HepG2 (cell line): ENCODE results near the gene RAC3. TPM values are rescaled to one million over a fixed set of nuclear protein-coding genes. Genes with fewer than 3 reads are reported as not detected.

Experiments used
- ATAD3A ChIP-seq: sonication (generic); formaldehyde crosslinking; IDR thresholded peaks from 2 replicates; pipeline ENCODE4 v1.4.0; 2020; ENCODE audit warnings: missing genetic modification reagents
- BCL6 ChIP-seq: IDR thresholded peaks from 2 replicates; pipeline ENCODE4 v1.6.1; 2016; ENCODE audit warnings: missing genetic modification reagents, missing compliant biosample characterization
- CBX2 ChIP-seq, 2 experiments: fragments of 200-600 bp in 1 of 2; sonication (generic); formaldehyde crosslinking in 1 of 2; IDR thresholded peaks; 2 replicates each; pipeline versions ENCODE4 v1.7.0 to v1.8.1; 2018 to 2022; ENCODE audit warnings: low read depth in 2 of 2, low read length in 1 of 2, mild to moderate bottlenecking in 1 of 2, missing genetic modification reagents in 1 of 2
- ELF1 ChIP-seq: sonication (generic); formaldehyde crosslinking; IDR thresholded peaks from 2 replicates; pipeline ENCODE4 v1.4.0; 2020; ENCODE audit warnings: missing genetic modification reagents
- GABPA ChIP-seq, 2 experiments: IDR thresholded peaks; 2 replicates each; pipeline ENCODE4 v1.6.1; 2011 to 2016; ENCODE audit warnings: low read depth in 2 of 2, low read length in 1 of 2, missing biosample characterization in 1 of 2, missing genetic modification characterization in 1 of 2
- GABPB1 ChIP-seq: IDR thresholded peaks from 2 replicates; pipeline ENCODE4 v1.6.1; 2016; ENCODE audit warnings: mild to moderate bottlenecking, missing genetic modification reagents, moderate library complexity, missing compliant biosample characterization
- GFI1 ChIP-seq: sonication (generic); formaldehyde crosslinking; IDR thresholded peaks from 2 replicates; pipeline ENCODE4 v1.5.0; 2020; ENCODE audit warnings: missing genetic modification reagents, mild to moderate bottlenecking, borderline replicate concordance
- HNF4A ChIP-seq: sonication (generic); formaldehyde crosslinking; IDR thresholded peaks from 2 replicates; pipeline ENCODE4 v1.4.0; 2020; ENCODE audit warnings: missing genetic modification reagents
- MIER2 ChIP-seq: IDR thresholded peaks from 2 replicates; pipeline ENCODE4 v1.6.1; 2016; ENCODE audit warnings: missing biosample characterization, missing genetic modification reagents
- MXD4 ChIP-seq: IDR thresholded peaks from 2 replicates; pipeline ENCODE4 v1.6.1; 2016; ENCODE audit warnings: mild to moderate bottlenecking, missing biosample characterization, missing genetic modification reagents
- TBL1XR1 ChIP-seq: fragments of 150-350 bp; IDR thresholded peaks from 2 replicates; pipeline ENCODE4 v1.6.1; 2014; ENCODE audit warnings: borderline replicate concordance, low read length; ENCODE audit not compliant: partially characterized antibody
- THYN1 ChIP-seq: sonication (generic); formaldehyde crosslinking; IDR thresholded peaks from 2 replicates; pipeline ENCODE4 v1.8.1; 2023; ENCODE audit warnings: low read depth, mild to moderate bottlenecking, moderate library complexity, missing genetic modification reagents, borderline replicate concordance
- ZNF232 ChIP-seq: sonication (generic); formaldehyde crosslinking; IDR thresholded peaks from 2 replicates; pipeline ENCODE4 v1.4.0; 2020; ENCODE audit warnings: missing genetic modification reagents, borderline replicate concordance
- ZNF282 ChIP-seq: fragments of 450-650 bp; IDR thresholded peaks from 2 replicates; pipeline ENCODE4 v1.6.1; 2018; ENCODE audit not compliant: partially characterized antibody
- ZNF30 ChIP-seq: sonication (generic); formaldehyde crosslinking; IDR thresholded peaks from 2 replicates; pipeline ENCODE4 v1.5.0; 2020; ENCODE audit warnings: mild to moderate bottlenecking, missing genetic modification reagents
- ZNF629 ChIP-seq: sonication (generic); formaldehyde crosslinking; conservative IDR thresholded peaks from 2 replicates; pipeline ENCODE4 v1.5.0; 2020; ENCODE audit warnings: missing genetic modification reagents
- ZSCAN9 ChIP-seq: IDR thresholded peaks from 2 replicates; pipeline ENCODE4 v1.6.1; 2016; ENCODE audit warnings: borderline replicate concordance
- polyA plus RNA-seq, 8 experiments: library from polyadenylated mRNA; depleted of rRNA in 3 of 8; stranded (reverse) in 7 of 8; unstranded in 1 of 8; fragments of >200 nt; fragmentation: Illumina TruSeq in 4 of 8; extraction: Trizol in 4 of 8; gene quantifications; 2 replicates each; pipeline versions ENCODE4 v1.2.1 to v1.2.3, GENCODE V29; 2011 to 2016; ENCODE audit warnings: low read depth in 4 of 8, missing spikeins in 1 of 8, mixed read lengths in 1 of 8; ENCODE audit not compliant: insufficient read depth in 1 of 8
- total RNA-seq, 5 experiments: library from RNA; depleted of rRNA; stranded (reverse); fragments of >200 nt; fragmentation: Illumina TruSeq; extraction: Trizol; gene quantifications; 2 replicates each; pipeline ENCODE4 v1.2.3, GENCODE V29; 2016; ENCODE audit warnings: low read depth in 1 of 5
- TF ChIP-seq, protein P1 (sequence below): sonication (generic); formaldehyde crosslinking; IDR thresholded peaks from 2 replicates; pipeline ENCODE4 v1.4.0; 2020; ENCODE audit warnings: missing genetic modification reagents, borderline replicate concordance
- TF ChIP-seq, protein P2 (sequence below): sonication (generic); formaldehyde crosslinking; IDR thresholded peaks from 2 replicates; pipeline ENCODE4 v1.4.0; 2020; ENCODE audit warnings: mild to moderate bottlenecking, low read depth, missing genetic modification reagents
- TF ChIP-seq, protein P3 (sequence below): sonication (generic); formaldehyde crosslinking; IDR thresholded peaks from 2 replicates; pipeline ENCODE4 v1.8.0; 2022; ENCODE audit warnings: low read depth, missing genetic modification reagents
- TF ChIP-seq, protein P4 (sequence below): sonication (generic); formaldehyde crosslinking; IDR thresholded peaks from 2 replicates; pipeline ENCODE4 v1.4.0; 2020; ENCODE audit warnings: missing genetic modification reagents

RAC3 gene
- total and polyA plus RNA-seq, 2 of the 13 experiments (the other 11 are each of a cell fraction or from before 2014, with no cell fraction given) = 10.5 to 21.3 TPM

DNA sequence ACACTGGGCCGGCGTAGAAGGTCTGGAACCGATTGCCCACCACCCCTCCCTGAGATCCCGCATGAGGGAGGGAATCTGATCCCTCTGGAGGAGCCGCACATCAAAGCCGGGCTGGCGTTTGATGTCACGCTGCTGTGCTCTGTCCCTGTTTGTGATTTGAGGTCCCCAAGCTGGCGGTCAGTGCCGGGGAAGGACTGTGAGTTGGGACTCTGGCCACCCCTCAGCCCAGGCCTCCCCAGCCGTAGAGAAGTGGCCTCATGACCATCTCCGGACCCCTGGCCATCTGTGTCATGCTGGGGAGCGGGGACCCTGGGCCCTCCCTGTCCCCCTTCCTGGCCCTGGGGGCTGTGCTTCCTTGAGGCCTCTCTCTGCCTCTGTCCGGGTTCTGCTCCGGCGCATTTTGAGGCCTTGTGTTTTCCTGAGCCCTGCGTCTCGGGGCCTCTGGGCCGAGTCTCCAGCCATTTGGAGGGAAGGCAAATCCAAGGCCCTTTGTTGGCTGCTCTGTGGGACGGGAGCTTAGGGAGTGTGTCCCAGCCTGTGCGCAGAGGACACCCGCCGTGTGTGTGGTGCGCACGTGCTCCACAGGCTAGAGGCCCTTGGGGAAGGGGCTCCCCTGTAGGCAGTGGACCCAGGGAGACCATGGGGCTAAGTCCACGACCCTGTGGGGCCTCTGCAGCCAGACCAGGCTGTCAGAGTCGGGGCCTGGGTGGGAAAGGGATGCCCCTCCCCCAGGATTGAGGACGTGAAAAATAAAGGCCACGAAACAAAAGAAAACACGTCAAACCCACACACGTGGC, 39.0 kb upstream of the RAC3 start (continued):
- TF ChIP-seq MIER2 (CRISPR knock-in tag) (peak; percentile 20; the same call in 1 of the 2 replicates), HNF4A (CRISPR knock-in tag) (peak; percentile 99), GFI1 (CRISPR knock-in tag) (peak; percentile 76), BCL6 (CRISPR knock-in tag) (peak; percentile 83), TBL1XR1 (no peak), ZNF282 (no peak), CBX2 (IDR thresholded peaks at IDR 0.05; ENCODE audit: low read depth, low read length) (no peak), CBX2 (CRISPR knock-in tag; IDR thresholded peaks at IDR 0.05; ENCODE audit: low read depth) (peak; percentile 91; the same call in 1 of the 2 replicates), ELF1 (CRISPR knock-in tag) (peak; percentile 54; the same call in 1 of the 2 replicates), GABPB1 (peak; percentile 73), ATAD3A (CRISPR knock-in tag) (no peak), ZNF232 (CRISPR knock-in tag) (peak; percentile 97), ZNF30 (no peak; the same call in 1 of the 2 replicates), MXD4 (peak; percentile 92; the same call in 1 of the 2 replicates), THYN1 (CRISPR knock-in tag) (no peak), ZNF629 (CRISPR knock-in tag) (peak; percentile 61), ZSCAN9 (CRISPR knock-in tag) (peak; percentile 95), GABPA (IDR thresholded peaks at IDR 0.05; ENCODE audit: low read depth, low read length) (no peak), GABPA (CRISPR knock-in tag; IDR thresholded peaks at IDR 0.05; ENCODE audit: low read depth) (0 out of 2 replicates have a peak, but pooled peaks have one; percentile 7)
- TF ChIP-seq, protein P1, sequence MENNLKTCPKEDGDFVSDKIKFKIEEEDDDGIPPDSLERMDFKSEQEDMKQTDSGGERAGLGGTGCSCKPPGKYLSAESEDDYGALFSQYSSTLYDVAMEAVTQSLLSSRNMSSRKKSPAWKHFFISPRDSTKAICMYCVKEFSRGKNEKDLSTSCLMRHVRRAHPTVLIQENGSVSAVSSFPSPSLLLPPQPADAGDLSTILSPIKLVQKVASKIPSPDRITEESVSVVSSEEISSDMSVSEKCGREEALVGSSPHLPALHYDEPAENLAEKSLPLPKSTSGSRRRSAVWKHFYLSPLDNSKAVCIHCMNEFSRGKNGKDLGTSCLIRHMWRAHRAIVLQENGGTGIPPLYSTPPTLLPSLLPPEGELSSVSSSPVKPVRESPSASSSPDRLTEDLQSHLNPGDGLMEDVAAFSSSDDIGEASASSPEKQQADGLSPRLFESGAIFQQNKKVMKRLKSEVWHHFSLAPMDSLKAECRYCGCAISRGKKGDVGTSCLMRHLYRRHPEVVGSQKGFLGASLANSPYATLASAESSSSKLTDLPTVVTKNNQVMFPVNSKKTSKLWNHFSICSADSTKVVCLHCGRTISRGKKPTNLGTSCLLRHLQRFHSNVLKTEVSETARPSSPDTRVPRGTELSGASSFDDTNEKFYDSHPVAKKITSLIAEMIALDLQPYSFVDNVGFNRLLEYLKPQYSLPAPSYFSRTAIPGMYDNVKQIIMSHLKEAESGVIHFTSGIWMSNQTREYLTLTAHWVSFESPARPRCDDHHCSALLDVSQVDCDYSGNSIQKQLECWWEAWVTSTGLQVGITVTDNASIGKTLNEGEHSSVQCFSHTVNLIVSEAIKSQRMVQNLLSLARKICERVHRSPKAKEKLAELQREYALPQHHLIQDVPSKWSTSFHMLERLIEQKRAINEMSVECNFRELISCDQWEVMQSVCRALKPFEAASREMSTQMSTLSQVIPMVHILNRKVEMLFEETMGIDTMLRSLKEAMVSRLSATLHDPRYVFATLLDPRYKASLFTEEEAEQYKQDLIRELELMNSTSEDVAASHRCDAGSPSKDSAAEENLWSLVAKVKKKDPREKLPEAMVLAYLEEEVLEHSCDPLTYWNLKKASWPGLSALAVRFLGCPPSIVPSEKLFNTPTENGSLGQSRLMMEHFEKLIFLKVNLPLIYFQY (CRISPR knock-in tag) = peak; percentile 60
- TF ChIP-seq, protein P2, sequence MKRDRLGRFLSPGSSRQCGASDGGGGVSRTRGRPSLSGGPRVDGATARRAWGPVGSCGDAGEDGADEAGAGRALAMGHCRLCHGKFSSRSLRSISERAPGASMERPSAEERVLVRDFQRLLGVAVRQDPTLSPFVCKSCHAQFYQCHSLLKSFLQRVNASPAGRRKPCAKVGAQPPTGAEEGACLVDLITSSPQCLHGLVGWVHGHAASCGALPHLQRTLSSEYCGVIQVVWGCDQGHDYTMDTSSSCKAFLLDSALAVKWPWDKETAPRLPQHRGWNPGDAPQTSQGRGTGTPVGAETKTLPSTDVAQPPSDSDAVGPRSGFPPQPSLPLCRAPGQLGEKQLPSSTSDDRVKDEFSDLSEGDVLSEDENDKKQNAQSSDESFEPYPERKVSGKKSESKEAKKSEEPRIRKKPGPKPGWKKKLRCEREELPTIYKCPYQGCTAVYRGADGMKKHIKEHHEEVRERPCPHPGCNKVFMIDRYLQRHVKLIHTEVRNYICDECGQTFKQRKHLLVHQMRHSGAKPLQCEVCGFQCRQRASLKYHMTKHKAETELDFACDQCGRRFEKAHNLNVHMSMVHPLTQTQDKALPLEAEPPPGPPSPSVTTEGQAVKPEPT (CRISPR knock-in tag) = peak; percentile 88; the same call in 1 of the 2 replicates
- TF ChIP-seq, protein P3, sequence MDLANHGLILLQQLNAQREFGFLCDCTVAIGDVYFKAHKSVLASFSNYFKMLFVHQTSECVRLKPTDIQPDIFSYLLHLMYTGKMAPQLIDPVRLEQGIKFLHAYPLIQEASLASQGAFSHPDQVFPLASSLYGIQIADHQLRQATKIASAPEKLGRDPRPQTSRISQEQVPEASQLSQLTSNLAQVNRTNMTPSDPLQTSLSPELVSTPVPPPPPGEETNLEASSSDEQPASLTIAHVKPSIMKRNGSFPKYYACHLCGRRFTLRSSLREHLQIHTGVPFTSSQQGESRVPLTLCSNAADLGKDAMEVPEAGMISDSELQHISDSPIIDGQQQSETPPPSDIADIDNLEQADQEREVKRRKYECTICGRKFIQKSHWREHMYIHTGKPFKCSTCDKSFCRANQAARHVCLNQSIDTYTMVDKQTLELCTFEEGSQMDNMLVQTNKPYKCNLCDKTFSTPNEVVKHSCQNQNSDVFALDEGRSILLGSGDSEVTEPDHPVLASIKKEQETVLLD = peak; percentile 87
- TF ChIP-seq, protein P4, sequence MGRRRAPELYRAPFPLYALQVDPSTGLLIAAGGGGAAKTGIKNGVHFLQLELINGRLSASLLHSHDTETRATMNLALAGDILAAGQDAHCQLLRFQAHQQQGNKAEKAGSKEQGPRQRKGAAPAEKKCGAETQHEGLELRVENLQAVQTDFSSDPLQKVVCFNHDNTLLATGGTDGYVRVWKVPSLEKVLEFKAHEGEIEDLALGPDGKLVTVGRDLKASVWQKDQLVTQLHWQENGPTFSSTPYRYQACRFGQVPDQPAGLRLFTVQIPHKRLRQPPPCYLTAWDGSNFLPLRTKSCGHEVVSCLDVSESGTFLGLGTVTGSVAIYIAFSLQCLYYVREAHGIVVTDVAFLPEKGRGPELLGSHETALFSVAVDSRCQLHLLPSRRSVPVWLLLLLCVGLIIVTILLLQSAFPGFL = peak; percentile 96; the same call in 1 of the 2 replicates
